Measurements from ENCODE around the gene KIAA0232.

Gene KIAA0232

DNA sequence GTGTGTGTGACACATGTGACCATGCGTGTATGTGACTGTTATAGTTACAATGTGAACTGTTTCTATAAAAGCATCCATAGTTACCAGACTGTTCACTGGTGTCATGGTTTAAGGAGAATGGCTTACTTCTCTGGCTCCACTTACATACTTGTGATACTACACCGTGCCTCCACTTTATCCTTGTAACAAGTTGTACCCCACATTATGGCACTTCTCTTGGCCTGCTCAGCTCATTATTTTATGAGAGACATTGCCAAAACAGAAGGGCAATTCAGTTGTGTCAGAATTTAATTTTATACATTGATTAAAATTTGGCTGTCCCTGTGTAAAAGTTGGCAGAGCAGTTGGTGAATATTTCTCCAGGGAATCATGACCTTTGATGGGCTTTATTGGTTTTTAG, 64.7 kb downstream of the KIAA0232 start:
- no peak for DNase-seq (ENCODE audit: low spot score)

DNA sequence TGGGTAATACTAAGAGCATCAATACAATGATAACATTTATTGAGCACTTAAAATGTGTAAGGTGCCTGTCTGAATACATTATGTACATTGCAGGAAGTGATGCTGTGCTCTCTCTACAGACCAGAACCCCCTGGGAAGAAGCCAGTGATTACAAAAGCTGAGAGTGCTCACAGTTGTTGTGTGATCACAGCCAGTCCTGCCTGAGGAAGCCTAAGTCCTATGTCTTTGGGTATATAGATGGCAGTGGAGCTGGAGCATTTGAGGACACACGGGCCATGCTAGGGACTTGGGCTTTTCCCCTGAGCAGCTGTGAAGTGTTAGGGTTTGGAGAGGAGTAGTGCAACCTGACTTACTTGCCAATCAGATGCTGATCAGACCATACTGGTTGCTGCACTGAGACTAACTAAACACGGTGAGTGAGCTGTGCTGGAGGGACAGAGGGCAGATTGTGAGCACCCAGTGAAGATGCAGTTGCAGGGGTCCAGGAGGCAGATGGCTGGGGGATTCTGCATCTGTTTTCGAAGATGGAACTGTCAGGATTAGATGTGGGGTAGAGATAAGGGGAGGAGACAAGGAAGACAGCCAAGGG, 66.3 kb downstream of the KIAA0232 start:
- DNase-seq (ENCODE audit: low spot score): no peak

GRCh38 chr4:6849691-6850090, 67.2 kb downstream of the KIAA0232 start:
- no peak for DNase-seq (ENCODE audit: low spot score)

- DNase-seq (ENCODE audit: low spot score): no peak
These were observed 68.9 kb downstream of the KIAA0232 start for GRCh38 chr4:6851431-6851830.

DNA sequence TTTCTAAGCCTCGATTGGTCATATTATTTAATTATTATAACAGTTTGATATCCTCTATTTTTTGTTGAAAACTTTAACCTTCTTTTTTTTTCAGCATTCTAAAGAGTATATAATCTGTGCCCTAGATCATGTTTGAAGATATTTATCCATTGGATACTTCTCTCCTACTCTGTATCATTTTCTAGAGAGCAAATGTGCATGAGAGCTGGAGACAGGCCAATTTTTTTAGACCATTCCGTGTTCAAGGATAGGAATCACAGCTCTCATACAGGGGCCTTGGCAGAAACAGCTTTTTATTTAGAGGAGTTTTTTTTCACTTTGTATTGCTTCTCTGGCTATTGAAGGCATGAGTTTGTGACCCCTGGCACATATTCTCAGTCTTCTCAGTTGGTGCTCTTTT, 69.4 kb downstream of the KIAA0232 start:
- no peak for DNase-seq (ENCODE audit: low spot score)

DNA sequence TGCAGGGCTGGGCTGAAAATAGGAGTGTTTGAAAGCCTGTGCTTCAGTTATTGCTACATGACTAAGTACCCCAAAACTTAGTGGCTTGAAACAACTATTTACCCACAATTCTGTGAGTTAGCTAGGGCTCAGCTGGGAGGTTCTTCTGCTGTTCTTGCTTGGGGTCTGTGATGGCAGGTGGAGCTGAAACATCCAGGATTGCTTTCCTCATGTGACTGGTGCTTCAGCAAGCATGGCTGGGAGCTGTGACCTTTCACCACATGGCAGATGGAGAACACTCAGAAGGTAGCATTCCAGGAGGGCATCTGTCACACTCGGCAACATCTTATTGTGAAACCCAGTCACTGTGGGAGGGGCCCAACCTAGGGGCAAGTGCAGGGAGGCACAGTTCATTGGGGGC, 70.1 kb downstream of the KIAA0232 start:
- DNase-seq (ENCODE audit: low spot score): no peak

DNA sequence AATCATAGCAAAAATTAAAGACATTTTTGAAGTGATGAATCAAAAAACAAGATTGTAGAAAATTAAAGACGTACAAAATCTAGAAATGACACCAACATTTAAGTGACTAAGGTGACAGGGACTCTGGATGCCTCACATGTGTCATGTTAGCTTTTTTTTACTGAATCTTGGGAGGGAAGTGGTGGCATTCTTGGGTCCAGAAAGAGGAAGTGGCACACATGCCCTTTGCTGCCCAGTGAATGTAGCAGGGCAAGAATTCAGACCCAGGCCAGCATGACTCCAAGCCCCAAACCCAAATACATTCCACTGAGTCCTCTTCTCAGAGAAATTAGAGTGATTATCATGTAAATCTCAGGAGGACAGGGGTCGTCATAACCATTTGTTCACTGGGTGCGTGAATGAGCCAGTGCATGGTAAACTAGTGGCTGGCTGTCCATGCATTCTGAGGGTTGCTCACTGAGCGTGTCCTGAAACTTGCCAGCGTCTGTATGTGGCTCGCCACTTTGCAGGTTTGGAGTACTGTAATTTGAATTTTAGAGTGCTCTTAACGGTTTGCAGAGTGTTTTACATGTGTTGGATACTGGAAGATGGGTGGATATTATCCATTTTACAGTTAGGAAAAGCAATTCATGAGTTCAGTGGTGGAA, 71.7 kb downstream of the KIAA0232 start:
- no peak for DNase-seq (ENCODE audit: low spot score)

DNA sequence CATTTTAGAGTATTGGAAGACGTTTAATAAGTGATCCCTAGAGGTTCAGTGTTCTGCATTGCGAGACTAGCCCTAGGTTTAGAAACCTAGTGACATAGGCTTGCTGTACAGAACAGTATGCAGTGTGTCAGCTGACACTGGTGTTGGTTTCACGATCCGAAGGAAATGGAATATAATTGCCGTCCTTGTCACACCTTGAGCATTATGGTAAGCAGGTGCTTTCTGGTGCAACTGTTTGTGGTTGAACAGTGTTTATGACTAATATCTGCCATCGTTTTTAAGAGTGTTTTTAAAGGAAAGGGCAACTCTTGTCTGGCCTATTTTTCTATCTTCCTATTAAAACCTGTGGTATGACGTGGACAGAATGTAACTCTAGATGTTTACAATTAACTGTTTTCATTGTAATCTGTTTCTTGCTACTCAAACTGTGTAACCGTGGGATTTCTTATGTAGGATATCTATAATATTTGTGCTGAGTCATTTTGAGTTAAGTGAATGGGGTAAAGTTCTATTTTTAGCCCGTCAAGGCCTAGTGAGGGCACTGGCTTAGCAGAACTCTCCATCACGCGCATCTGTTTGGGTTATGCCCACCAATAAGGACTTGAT, 73.3 kb downstream of the KIAA0232 start:
- peak; percentile 29 for DNase-seq (ENCODE audit: low spot score)

DNA sequence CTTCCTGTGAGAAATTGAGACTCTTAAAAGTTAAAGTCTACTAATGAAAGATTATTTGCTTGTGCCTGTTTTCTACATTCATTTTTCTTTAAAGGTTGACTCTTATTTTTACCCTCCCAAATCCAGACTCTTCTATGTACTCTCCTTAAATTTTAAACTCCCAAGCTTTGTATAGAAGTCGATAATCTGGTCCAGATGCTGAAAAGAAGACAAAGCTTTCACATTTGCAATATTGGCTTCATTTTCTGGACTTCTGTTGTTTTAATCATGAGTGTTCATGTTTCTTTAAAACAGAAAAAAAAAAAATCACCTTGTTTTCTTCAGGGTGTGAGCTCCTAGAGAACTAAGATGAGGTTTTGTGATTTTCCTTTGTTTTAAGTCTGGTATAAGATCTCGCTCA, 73.9 kb downstream of the KIAA0232 start:
- DNase-seq (ENCODE audit: low spot score): no peak

- no peak for DNase-seq (ENCODE audit: low spot score)
These were observed 74.7 kb downstream of the KIAA0232 start for GRCh38 chr4:6857009-6857882.

GRCh38 chr4:6858997-6859396, 76.5 kb downstream of the KIAA0232 start:
- DNase-seq (ENCODE audit: low spot score): no peak

GRCh38 chr4:6859543-6859942, 77.0 kb downstream of the KIAA0232 start:
- no peak for DNase-seq (ENCODE audit: low spot score)

DNA sequence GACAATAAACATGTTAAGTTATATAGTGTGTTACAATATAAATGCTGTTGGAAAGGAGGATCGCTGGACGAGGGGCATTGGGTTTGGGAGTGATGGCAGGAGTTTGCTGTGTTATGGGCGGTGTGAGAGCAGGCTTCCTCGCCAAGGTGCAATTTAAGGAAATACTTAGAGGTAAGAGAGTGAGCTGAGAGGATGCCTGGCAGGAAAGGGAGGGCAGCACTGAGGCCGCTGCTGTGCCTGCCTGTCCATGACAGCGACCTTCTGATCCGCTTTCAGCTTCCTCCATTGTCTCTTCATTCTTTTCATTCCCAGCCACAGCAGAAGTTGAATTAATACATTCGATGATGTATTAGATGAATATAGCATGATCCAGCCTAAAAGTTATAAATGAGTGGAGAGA, 85.9 kb downstream of the KIAA0232 start:
- no peak for DNase-seq (ENCODE audit: low spot score)

GRCh38 chr4:6869944-6870343, 87.4 kb downstream of the KIAA0232 start:
- DNase-seq (ENCODE audit: low spot score): no peak

DNA sequence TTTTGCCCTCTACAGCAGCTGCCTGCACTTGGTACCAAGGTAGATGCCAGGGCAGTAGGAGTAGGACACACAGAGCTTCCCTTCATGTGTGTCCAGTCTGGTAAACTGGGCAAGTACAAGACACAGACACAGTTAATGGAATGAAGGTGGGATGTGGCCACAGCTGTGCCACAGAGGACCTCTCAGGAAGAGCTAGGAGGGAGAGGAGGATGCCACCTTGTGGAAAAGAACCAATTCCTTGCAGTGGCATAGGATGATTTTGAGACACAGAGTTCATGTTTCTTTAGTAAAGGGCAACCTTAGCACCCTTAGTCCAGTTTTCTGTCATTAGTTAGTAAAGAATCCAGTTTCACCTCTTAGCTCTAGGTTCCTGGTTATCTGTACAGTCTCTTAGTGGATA, 90.8 kb downstream of the KIAA0232 start:
- no peak for DNase-seq (ENCODE audit: low spot score)

DNA sequence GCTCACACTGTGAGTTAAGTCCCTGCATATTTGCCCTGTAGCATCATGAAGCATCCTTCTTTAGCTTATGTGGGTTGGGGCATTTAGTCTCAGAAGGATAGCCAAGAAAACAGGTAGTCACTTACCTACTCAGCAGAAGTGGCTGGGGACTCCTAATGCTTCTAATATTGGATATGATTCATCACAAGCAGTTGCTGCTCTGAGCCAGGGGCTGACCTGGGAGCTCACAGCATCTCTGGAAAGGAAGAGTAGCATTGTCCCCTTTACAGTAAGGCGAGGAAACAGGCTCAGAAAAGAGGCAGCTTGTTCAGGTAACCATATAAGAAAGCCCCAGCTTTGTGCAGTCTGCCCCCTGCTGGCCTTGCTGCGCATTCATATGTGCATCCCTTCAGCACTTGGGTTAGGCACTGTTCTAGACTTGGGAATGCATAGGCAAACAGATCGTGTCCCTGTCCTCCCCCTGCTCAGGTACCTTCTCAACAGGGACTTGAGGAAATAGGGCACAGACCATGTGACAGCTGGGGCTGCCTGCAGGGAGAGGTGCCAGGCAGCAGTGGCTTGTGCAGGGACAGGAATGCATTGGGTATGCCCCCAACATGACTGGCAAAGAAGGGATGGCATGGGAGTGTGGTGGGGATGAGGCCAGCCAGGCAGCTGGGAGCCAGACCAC, 91.4 kb downstream of the KIAA0232 start:
- DNase-seq (ENCODE audit: low spot score): peak; percentile 15

DNA sequence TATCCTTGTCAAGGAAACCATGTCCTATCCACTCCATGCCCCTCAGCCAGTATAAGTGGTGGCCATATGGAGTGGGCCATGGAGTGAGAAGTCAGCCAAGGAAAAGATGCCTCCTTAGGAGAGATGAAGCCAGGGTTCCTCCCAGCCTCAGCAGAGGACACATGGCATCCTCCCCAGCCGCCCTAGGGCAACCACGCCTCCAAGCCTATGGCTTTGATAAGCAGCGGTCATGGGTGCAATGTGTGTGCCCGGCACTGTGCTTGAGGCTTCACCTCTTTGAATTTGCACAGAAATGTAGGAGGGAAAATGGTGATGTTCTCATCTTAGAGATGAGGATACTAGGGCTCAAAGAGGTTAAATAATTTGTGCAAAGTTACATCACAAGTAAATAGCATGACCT, 92.5 kb downstream of the KIAA0232 start:
- no peak for DNase-seq (ENCODE audit: low spot score)

- DNase-seq (ENCODE audit: low spot score): no peak
These were observed 92.9 kb downstream of the KIAA0232 start for GRCh38 chr4:6875431-6875831.

DNA sequence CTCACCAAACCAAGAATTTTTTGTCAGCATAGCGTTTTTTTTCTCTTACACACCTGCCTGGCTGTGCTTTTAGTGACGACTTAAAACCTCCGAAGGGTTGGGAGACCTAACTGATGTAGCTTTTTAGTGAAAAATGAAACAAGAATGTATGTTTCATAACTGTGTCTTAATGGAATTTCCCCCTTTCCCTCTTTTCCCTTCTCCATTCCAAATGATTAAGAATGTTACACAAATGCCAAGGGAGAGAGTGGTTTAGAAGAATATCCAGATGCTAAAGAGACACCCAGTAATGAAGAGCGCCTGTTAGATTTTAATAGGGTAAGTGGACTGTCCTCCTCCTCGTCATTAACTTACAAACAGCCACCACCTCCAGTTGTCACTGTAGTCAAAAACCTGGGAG, 93.9 kb downstream of the KIAA0232 start:
- no peak for DNase-seq (ENCODE audit: low spot score)

- no peak for DNase-seq (ENCODE audit: low spot score)
These were observed 94.5 kb downstream of the KIAA0232 start for GRCh38 chr4:6877067-6877466.

- no peak for DNase-seq (ENCODE audit: low spot score)
These were observed 96.0 kb downstream of the KIAA0232 start for GRCh38 chr4:6878451-6879059.

- DNase-seq (ENCODE audit: low spot score): no peak
These were observed 98.2 kb downstream of the KIAA0232 start for GRCh38 chr4:6880691-6881090.
